K562 (cell line): Measurements from ENCODE around the gene PTPN18. TPM values are rescaled to one million over a fixed set of nuclear protein-coding genes. Genes with fewer than 3 reads are reported as not detected.
A peak's percentile ranks its signal among the peaks of the same experiment; 100 is the strongest.

Source experiments
- ATF7 ChIP-seq: fragments of 450-650 bp; IDR thresholded peaks from 2 replicates; pipeline ENCODE4 v1.7.1; 2014; ENCODE audit warnings: mild to moderate bottlenecking, moderate library complexity
- E2F5 ChIP-seq: sonication (generic); formaldehyde crosslinking; IDR thresholded peaks from 2 replicates; pipeline ENCODE4 v1.8.0; 2022; ENCODE audit warnings: mild to moderate bottlenecking, missing genetic modification reagents
- IRF2 ChIP-seq: sonication (generic); formaldehyde crosslinking; IDR thresholded peaks from 2 replicates; pipeline ENCODE4 v1.8.1; 2022; ENCODE audit warnings: mild to moderate bottlenecking, missing genetic modification reagents
- MAFG ChIP-seq: fragments of 450-650 bp; conservative IDR thresholded peaks from 2 replicates; pipeline ENCODE4 v1.6.1; 2016; ENCODE audit warnings: missing genetic modification characterization, missing compliant biosample characterization
- MTF1 ChIP-seq: fragments of 250-450 bp; sonication (Bioruptor Pico); IDR thresholded peaks from 2 replicates; pipeline ENCODE4 v1.9.0; 2021; ENCODE audit warnings: moderate library complexity, mild to moderate bottlenecking, inconsistent platforms, borderline replicate concordance
- MYC ChIP-seq, 2 experiments: fragments of 250-450 bp in 1 of 2; sonication (Bioruptor Pico) in 1 of 2; IDR thresholded peaks; 2 replicates each; pipeline versions ENCODE4 v1.5.1 to v1.6.1; 2012 to 2021; ENCODE audit warnings: low read depth in 2 of 2, borderline replicate concordance in 1 of 2, improper control_type of control experiment in 1 of 2, low read length in 1 of 2, mild to moderate bottlenecking in 1 of 2, moderate library complexity in 1 of 2
- NFIX ChIP-seq: fragments of 250-450 bp; sonication (Bioruptor Pico); IDR thresholded peaks from 2 replicates; pipeline ENCODE4 v1.4.0; 2020; ENCODE audit warnings: low read depth, mild to moderate bottlenecking, moderate library complexity
- NR2F6 ChIP-seq: fragments of 450-650 bp; formaldehyde crosslinking; IDR thresholded peaks from 2 replicates; pipeline ENCODE4 v1.4.0; 2020; ENCODE audit warnings: mild to moderate bottlenecking
- ZBTB40 ChIP-seq, 2 experiments: fragments of 450-650 bp in 1 of 2; sonication (generic) in 1 of 2; formaldehyde crosslinking in 1 of 2; IDR thresholded peaks; 2 replicates each; pipeline versions ENCODE4 v1.7.1 to v1.9.0; 2016 to 2022; ENCODE audit warnings: inconsistent platforms in 1 of 2, mild to moderate bottlenecking in 1 of 2, missing genetic modification reagents in 1 of 2
- ZC3H4 ChIP-seq: sonication (generic); formaldehyde crosslinking; IDR thresholded peaks from 2 replicates; pipeline ENCODE4 v1.9.0; 2021; ENCODE audit warnings: missing genetic modification reagents, borderline replicate concordance
- ZHX1 ChIP-seq: fragments of 150-350 bp; conservative IDR thresholded peaks from 2 replicates; pipeline ENCODE4 v1.6.1; 2014; ENCODE audit warnings: low read length
- polyA plus RNA-seq, 8 experiments: library from polyadenylated mRNA; depleted of rRNA in 4 of 8; stranded (reverse) in 5 of 8; unstranded in 3 of 8; fragments of >200 nt; fragmentation: Nextera tagmentation in 2 of 8; fragmentation: Illumina TruSeq in 1 of 8; extraction: Ambion mirVana in 2 of 8; extraction: Trizol in 1 of 8; gene quantifications; 2 replicates each; pipeline versions ENCODE4 v1.2.1 to v1.2.3, GENCODE V29; 2011 to 2014; ENCODE audit warnings: inconsistent platforms in 1 of 8, missing spikeins in 1 of 8
- total RNA-seq, 7 experiments: library from RNA; depleted of rRNA in 6 of 7; stranded (reverse); fragments of >200 nt in 6 of 7; fragmentation: Illumina TruSeq in 2 of 7; extraction: Trizol in 2 of 7; gene quantifications; 2 replicates each; pipeline versions ENCODE4 v1.2.1 to v1.2.3, GENCODE V29; 2011 to 2021; ENCODE audit warnings: low replicate concordance in 1 of 7
- TF ChIP-seq, protein P1 (sequence below): sonication (generic); formaldehyde crosslinking; IDR thresholded peaks from 2 replicates; pipeline ENCODE4 v1.8.0; 2022; ENCODE audit warnings: missing genetic modification reagents, mild to moderate bottlenecking, borderline replicate concordance

The PTPN18 gene
- total and polyA plus RNA-seq, 9 of the 15 experiments (the other 6 are each of a cell fraction or from before 2014, with no cell fraction given), result 11.6 to 90.7 (median 49.6) TPM

- TF ChIP-seq MTF1 (CRISPR knock-in tag), result no peak
- TF ChIP-seq MYC (IDR thresholded peaks at IDR 0.05; ENCODE audit: low read depth, low read length), result peak; percentile 67
- no peak for TF ChIP-seq MYC (CRISPR knock-in tag; IDR thresholded peaks at IDR 0.05; ENCODE audit: borderline replicate concordance, low read depth)
- no peak for TF ChIP-seq ZC3H4 (CRISPR knock-in tag)
- TF ChIP-seq ZBTB40 (IDR thresholded peaks at IDR 0.05), result no peak
- TF ChIP-seq ZBTB40 (CRISPR knock-in tag; IDR thresholded peaks at IDR 0.05), result no peak
- TF ChIP-seq, protein P1, sequence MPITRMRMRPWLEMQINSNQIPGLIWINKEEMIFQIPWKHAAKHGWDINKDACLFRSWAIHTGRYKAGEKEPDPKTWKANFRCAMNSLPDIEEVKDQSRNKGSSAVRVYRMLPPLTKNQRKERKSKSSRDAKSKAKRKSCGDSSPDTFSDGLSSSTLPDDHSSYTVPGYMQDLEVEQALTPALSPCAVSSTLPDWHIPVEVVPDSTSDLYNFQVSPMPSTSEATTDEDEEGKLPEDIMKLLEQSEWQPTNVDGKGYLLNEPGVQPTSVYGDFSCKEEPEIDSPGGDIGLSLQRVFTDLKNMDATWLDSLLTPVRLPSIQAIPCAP, result no peak
- no peak for TF ChIP-seq NFIX
- no peak for TF ChIP-seq IRF2 (CRISPR knock-in tag)
- peak; percentile 12; the same call in 1 of the 2 replicates for TF ChIP-seq ATF7
- no peak for TF ChIP-seq MAFG
- no peak; the same call in 1 of the 2 replicates for TF ChIP-seq ZHX1
- TF ChIP-seq NR2F6 (CRISPR knock-in tag), result no peak
- TF ChIP-seq E2F5 (CRISPR knock-in tag), result no peak
Observed at GRCh38 chr2:130332271-130333073, 23.4 kb upstream of the PTPN18 start (continued).
